WTC11 (cell line): Measurements from ENCODE around the gene ROBO2. TPM values are rescaled to one million over a fixed set of nuclear protein-coding genes. Genes with fewer than 3 reads are reported as not detected.

Experiments
- ATAC-seq: fragments of 200-7000 bp; cut with Tn5 transposase; 2 replicates; pipeline ENCODE4 v1.10.0; 2021; ENCODE audit warnings: mild to moderate bottlenecking, moderate library complexity
- CTCF ChIA-PET: fragments of 300-600 bp; sonication (Branson Sonifier 250); formaldehyde crosslinking; loops from one replicate; lab custom pipeline; 2021; ENCODE audit warnings: antibody characterized with exemption; lab: Charles Lee
- POLR2A ChIA-PET: fragments of 350-600 bp; sonication (Branson Sonifier 250); formaldehyde crosslinking; loops from one replicate; lab custom pipeline; 2021; ENCODE audit warnings: antibody characterized with exemption; lab: Charles Lee
- DNase-seq: peaks from one replicate; pipeline ENCODE4 v3.0.0; 2021; ENCODE audit warnings: low spot score
- H3K27ac Mint-ChIP-seq: 2 replicates; pipeline ENCODE4 v1.8.0; 2021; ENCODE audit warnings: mixed read lengths
- H3K27me3 Mint-ChIP-seq: 2 replicates; pipeline ENCODE4 v1.8.0; 2021; ENCODE audit warnings: low read depth, mild to moderate bottlenecking, moderate library complexity, mixed read lengths
- H3K36me3 Mint-ChIP-seq: 2 replicates; pipeline ENCODE4 v1.8.0; 2021; ENCODE audit warnings: mixed read lengths
- H3K4me1 Mint-ChIP-seq: 2 replicates; pipeline ENCODE4 v1.8.0; 2022; ENCODE audit warnings: mixed read lengths
- H3K4me3 Mint-ChIP-seq: 2 replicates; pipeline ENCODE4 v1.8.0; 2021; ENCODE audit warnings: mild to moderate bottlenecking, moderate library complexity, mixed read lengths
- H3K9me3 Mint-ChIP-seq: 2 replicates; pipeline ENCODE4 v1.8.0; 2021; ENCODE audit warnings: mixed read lengths
- AFF4 ChIP-seq: sonication (generic); formaldehyde crosslinking; IDR thresholded peaks from 2 replicates; pipeline ENCODE4 v1.8.1; 2023; ENCODE audit warnings: mild to moderate bottlenecking, missing genetic modification reagents, borderline replicate concordance
- E2F1 ChIP-seq: sonication (generic); formaldehyde crosslinking; IDR thresholded peaks from 2 replicates; pipeline ENCODE4 v1.8.0; 2022; ENCODE audit warnings: mild to moderate bottlenecking, missing genetic modification reagents
- ELF4 ChIP-seq: sonication (generic); formaldehyde crosslinking; IDR thresholded peaks from 2 replicates; pipeline ENCODE4 v1.8.1; 2022; ENCODE audit warnings: low read depth, mild to moderate bottlenecking, moderate library complexity, missing genetic modification reagents
- EMX1 ChIP-seq: fragments of 250-450 bp; sonication (Bioruptor Pico); IDR thresholded peaks from 2 replicates; pipeline ENCODE4 v1.8.0; 2021; ENCODE audit warnings: mild to moderate bottlenecking
- GRHL2 ChIP-seq: fragments of 250-450 bp; sonication (Bioruptor Pico); IDR thresholded peaks from 2 replicates; pipeline ENCODE4 v1.8.0; 2022; ENCODE audit warnings: mild to moderate bottlenecking, moderate library complexity; ENCODE audit not compliant: insufficient replicate concordance, severe bottlenecking
- IRF1 ChIP-seq: sonication (generic); formaldehyde crosslinking; IDR thresholded peaks from 2 replicates; pipeline ENCODE4 v1.8.0; 2023; ENCODE audit warnings: missing genetic modification reagents
- KAT7 ChIP-seq: sonication (generic); formaldehyde crosslinking; IDR thresholded peaks from 2 replicates; pipeline ENCODE4 v1.8.1; 2023; ENCODE audit warnings: missing genetic modification reagents, mild to moderate bottlenecking, borderline replicate concordance
- NFATC4 ChIP-seq: fragments of 250-450 bp; sonication (Bioruptor Pico); IDR thresholded peaks from 2 replicates; pipeline ENCODE4 v1.9.0; 2021; ENCODE audit warnings: mild to moderate bottlenecking
- NFE2L1 ChIP-seq: sonication (generic); formaldehyde crosslinking; IDR thresholded peaks from 2 replicates; pipeline ENCODE4 v1.8.1; 2023; ENCODE audit warnings: missing genetic modification reagents
- PRRX2 ChIP-seq: fragments of 250-450 bp; sonication (Bioruptor Pico); IDR thresholded peaks from 2 replicates; pipeline ENCODE4 v1.8.0; 2021; ENCODE audit warnings: mild to moderate bottlenecking
- RELA ChIP-seq: sonication (generic); formaldehyde crosslinking; IDR thresholded peaks from 2 replicates; pipeline ENCODE4 v1.8.1; 2022; ENCODE audit warnings: missing genetic modification reagents, mild to moderate bottlenecking, borderline replicate concordance
- SOX15 ChIP-seq: fragments of 250-450 bp; sonication (Bioruptor Pico); IDR thresholded peaks from 2 replicates; pipeline ENCODE4 v1.9.0; 2021; ENCODE audit warnings: mild to moderate bottlenecking
- USF1 ChIP-seq: sonication (generic); formaldehyde crosslinking; IDR thresholded peaks from 2 replicates; pipeline ENCODE4 v1.8.0; 2022; ENCODE audit warnings: mild to moderate bottlenecking, missing genetic modification reagents
- ZNF219 ChIP-seq: sonication (generic); formaldehyde crosslinking; IDR thresholded peaks from 2 replicates; pipeline ENCODE4 v1.8.0; 2023; ENCODE audit warnings: missing genetic modification reagents, mild to moderate bottlenecking, borderline replicate concordance
- ZNF281 ChIP-seq: sonication (generic); formaldehyde crosslinking; IDR thresholded peaks from 2 replicates; pipeline ENCODE4 v1.8.0; 2023; ENCODE audit warnings: mild to moderate bottlenecking, missing genetic modification reagents
- ZNF416 ChIP-seq: fragments of 250-450 bp; sonication (Bioruptor Pico); IDR thresholded peaks from 2 replicates; pipeline ENCODE4 v1.9.0; 2021; ENCODE audit warnings: mild to moderate bottlenecking, inconsistent platforms
- ZNF512 ChIP-seq: sonication (generic); formaldehyde crosslinking; IDR thresholded peaks from 2 replicates; pipeline ENCODE4 v1.8.1; 2022; ENCODE audit warnings: missing genetic modification reagents, borderline replicate concordance
- ZNF671 ChIP-seq: fragments of 250-450 bp; sonication (Bioruptor Pico); IDR thresholded peaks from 2 replicates; pipeline ENCODE4 v1.8.0; 2021; ENCODE audit warnings: mild to moderate bottlenecking
- total RNA-seq: library from RNA; stranded (reverse); gene quantifications from 3 replicates; pipeline ENCODE4 v1.2.3, GENCODE V29; 2021

The ROBO2 gene
- total RNA-seq, 1 experiment from 2014 or later, result 11.7 TPM

- no peak for TF ChIP-seq E2F1
Observed at GRCh38 chr3:77146004-77146403, 106.1 kb downstream of the ROBO2 start (continued).

GRCh38 chr3:77147836-77148578, 108.1 kb downstream of the ROBO2 start:
- TF ChIP-seq NFATC4 (CRISPR knock-in tag) (no peak), ZNF219 (no peak), AFF4 (no peak), IRF1 (CRISPR knock-in tag) (no peak), NFE2L1 (CRISPR knock-in tag) (no peak), KAT7 (CRISPR knock-in tag) (no peak), PRRX2 (CRISPR knock-in tag) (no peak), EMX1 (no peak), ZNF281 (CRISPR knock-in tag) (no peak), ELF4 (CRISPR knock-in tag) (no peak), GRHL2 (CRISPR knock-in tag) (no peak), USF1 (CRISPR knock-in tag) (no peak), ZNF671 (CRISPR knock-in tag) (no peak), ZNF512 (CRISPR knock-in tag) (no peak), ZNF416 (CRISPR knock-in tag) (no peak), RELA (CRISPR knock-in tag) (no peak), SOX15 (no peak)
- ChIA-PET CTCF (interaction anchor here (0.9 kb wide), 1 partner anchor 109 kb away, joined by 3 read pairs; no protein-coding TSS in a partner anchor), POLR2A (no interaction called here)
- peak overlapping the region; percentile 82 for H3K27ac Mint-ChIP-seq
- H3K9me3 Mint-ChIP-seq, result no peaks in the 10 kb centered on the region
- no peaks in the 10 kb centered on the region for H3K36me3 Mint-ChIP-seq
- H3K4me3 Mint-ChIP-seq, result peak overlapping the region; percentile 47
- no peaks in the 10 kb centered on the region for H3K27me3 Mint-ChIP-seq
- H3K4me1 Mint-ChIP-seq, result peaks cover 57% of the 10 kb centered on the region
- peak; percentile 24 for DNase-seq
- peak; percentile 80 for ATAC-seq
